ENCODE results near the gene PMEPA1.

Gene PMEPA1

GRCh38 chr20:57709823-57710799 is at the start of gene PMEPA1:
TSS of gene PMEPA1 (minus strand) at chr20:57710015. CDS start at chr20:57709582, 433 bp downstream.
- in situ Hi-C loops (cut with MboI; ENCODE audit: low sequenced_read_pairs) = no loop called here

GRCh38 chr20:57757767-57758166 is 48.0 kb upstream of the PMEPA1 start:
- in situ Hi-C loops (cut with MboI; ENCODE audit: low sequenced_read_pairs) = no loop called here

DNA sequence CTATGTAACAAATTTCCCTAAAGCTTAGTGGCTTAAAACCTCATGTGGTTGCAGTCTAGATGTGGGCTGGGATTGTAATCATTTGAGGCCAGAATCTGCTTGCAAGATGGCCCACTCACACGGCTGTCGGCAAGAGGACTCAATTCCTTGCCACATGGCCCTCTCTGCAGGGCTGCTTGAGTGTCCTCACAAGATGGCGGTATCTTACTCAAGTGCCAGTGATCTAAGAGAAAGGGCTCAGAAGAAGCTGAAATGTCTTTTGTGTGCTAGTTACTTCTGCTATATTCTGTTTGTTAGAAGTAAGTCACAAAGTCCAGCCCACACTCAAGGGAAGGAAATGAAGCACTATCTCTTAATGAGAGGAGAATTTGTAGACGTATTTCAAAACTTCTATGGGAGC is 47.1 kb upstream of the PMEPA1 start:
- in situ Hi-C loops (cut with MboI; ENCODE audit: low sequenced_read_pairs) = no loop called here

- in situ Hi-C loops (cut with MboI; ENCODE audit: low sequenced_read_pairs) = no loop called here
Measured at GRCh38 chr20:57756213-57756612, 46.4 kb upstream of the PMEPA1 start.

DNA sequence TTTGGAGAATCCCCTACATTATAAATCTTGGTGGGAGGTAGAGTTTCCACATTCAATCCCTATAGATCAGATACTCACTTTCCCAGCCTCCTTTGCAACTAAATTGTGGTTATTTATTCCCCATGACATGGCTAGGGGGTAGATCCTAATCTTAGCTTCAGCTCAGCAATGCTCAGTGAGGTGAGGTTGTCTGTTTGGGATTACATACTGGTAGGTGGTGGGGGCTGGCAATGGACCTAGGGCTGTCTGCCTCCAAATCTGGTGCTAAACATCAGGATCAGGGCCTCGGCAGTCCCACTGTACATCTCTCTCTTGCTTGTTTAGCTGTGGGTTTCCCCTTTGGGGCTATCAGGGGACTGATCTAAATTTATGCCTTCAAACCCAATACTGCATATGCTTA is 45.8 kb upstream of the PMEPA1 start:
- in situ Hi-C loops (cut with MboI; ENCODE audit: low sequenced_read_pairs) = no loop called here

GRCh38 chr20:57754190-57754589 is 44.4 kb upstream of the PMEPA1 start:
- in situ Hi-C loops (cut with MboI; ENCODE audit: low sequenced_read_pairs) = no loop called here

DNA sequence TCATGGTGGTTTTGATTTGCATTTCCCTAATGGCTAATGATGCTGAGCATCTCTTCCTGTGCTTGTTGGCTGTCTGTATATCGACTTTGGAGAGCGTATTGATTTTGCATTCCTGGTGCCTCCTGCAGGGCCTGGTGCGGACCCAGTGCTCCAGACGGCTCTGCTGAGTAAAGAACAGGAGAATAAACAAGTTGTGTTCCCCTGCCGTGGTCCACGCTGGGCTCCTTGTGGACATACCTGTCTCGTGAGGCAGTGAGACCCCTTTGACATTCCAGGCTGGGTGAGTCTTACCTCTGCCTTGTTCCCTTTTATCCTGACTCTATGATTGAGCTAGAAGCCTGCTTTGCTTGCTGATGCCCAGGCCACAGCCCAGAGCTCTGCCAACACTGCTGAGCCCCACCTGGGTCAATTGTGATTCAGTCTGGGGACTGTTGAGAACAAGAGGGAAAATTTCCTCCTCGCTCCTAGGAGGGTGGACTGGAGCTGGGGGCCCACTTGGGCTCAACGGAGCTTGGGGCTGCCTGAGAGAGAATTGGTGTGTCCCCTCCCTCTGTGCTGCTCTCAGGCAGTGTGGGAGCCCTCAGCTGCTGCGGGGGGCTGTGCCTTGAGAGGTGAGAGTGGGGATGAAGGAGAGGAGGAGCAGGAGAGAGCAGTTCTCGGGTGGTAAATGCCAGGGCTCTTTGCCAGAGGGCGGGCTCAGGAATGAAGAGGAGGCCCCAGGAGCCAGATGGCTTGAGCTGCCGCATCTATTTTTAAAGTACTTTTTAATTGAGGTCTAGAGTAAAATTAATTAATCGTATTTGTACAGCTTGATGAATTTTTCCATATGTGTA is 43.7 kb upstream of the PMEPA1 start:
- in situ Hi-C loops (cut with MboI; ENCODE audit: low sequenced_read_pairs) = no loop called here

GRCh38 chr20:57751411-57751810 is 41.6 kb upstream of the PMEPA1 start:
- in situ Hi-C loops (cut with MboI; ENCODE audit: low sequenced_read_pairs) = no loop called here

- in situ Hi-C loops (cut with MboI; ENCODE audit: low sequenced_read_pairs) = no loop called here
Measured at GRCh38 chr20:57749869-57750268, 40.1 kb upstream of the PMEPA1 start.

- in situ Hi-C loops (cut with MboI; ENCODE audit: low sequenced_read_pairs) = no loop called here
Measured at GRCh38 chr20:57749131-57749690, 39.4 kb upstream of the PMEPA1 start.

GRCh38 chr20:57748601-57749130 is 38.9 kb upstream of the PMEPA1 start:
- in situ Hi-C loops (cut with MboI; ENCODE audit: low sequenced_read_pairs) = no loop called here

GRCh38 chr20:57747861-57748481 is 38.2 kb upstream of the PMEPA1 start:
- in situ Hi-C loops (cut with MboI; ENCODE audit: low sequenced_read_pairs) = no loop called here

GRCh38 chr20:57746832-57747404 is 37.1 kb upstream of the PMEPA1 start:
- in situ Hi-C loops (cut with MboI; ENCODE audit: low sequenced_read_pairs) = no loop called here

DNA sequence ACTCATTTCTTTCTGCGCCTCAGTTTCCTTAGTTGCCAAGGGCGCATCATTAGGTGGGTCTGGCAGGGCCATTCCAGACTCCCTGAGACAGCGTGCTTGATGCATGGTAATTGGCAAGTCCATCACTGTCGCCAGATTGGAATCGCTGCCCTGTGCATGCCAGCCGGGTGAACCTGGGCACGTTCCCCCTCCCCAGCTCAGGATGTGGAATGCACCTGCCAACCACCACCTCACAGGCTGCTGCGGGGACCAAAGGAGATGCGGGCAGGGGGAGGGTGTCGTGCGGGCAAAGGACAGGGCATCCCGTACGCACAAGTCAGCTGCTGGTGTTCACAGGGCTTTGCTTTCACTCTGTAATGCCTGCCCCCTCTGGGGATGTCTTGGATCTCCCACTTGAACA is 36.4 kb upstream of the PMEPA1 start:
- in situ Hi-C loops (cut with MboI; ENCODE audit: low sequenced_read_pairs) = no loop called here

DNA sequence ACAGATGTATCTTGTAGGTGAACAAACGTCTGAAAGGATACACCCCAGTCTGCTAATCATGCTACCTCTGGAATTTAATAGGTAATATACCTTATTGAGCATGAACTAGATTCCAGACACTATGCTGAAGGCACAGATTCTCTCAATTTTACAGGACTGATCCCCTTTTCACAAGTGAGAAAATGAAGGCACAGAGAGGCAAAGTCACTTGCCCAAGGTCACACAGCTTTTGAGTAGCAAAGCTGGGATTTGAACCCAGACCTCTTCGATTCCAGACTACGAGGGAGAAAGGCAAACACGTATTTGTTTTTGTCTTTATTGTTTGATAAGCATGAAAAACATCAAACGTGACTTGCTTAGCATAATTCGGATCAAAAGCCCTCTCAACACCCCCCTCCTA is 34.4 kb upstream of the PMEPA1 start:
- in situ Hi-C loops (cut with MboI; ENCODE audit: low sequenced_read_pairs) = no loop called here

- in situ Hi-C loops (cut with MboI; ENCODE audit: low sequenced_read_pairs) = no loop called here
Measured at GRCh38 chr20:57743450-57744095, 33.8 kb upstream of the PMEPA1 start.

DNA sequence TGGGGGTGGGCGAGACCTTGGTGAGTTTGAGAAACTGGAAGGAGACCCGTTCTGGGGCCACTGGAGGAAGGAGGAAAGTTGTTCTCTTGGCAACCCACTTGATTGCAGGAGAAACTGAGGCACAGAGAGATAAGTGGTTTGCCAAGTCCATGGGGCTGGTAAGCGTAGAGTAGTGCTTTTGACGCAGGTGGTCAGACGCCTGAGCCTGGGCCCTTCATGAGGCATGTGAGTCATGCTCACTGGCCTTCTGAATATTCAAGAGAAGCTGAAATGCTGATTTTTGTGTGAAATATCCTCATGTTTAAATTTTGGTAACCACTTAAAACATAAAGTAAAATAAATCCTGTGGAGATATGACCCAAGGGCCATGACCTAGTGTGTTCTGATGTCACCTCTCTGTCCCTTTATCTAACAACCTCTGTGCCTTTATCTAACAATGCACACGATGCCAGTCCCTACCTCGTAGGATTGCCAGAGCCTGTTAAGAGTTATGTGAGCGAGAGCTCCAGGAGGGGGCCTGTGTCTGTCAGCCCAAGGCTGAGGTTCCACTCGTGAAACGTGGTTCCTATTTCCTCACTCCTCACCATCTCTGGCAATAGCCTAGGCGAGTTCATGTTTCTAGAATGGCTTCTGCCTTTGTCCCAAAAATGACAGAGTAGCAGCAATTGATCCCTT is 32.8 kb upstream of the PMEPA1 start:
- in situ Hi-C loops (cut with MboI; ENCODE audit: low sequenced_read_pairs) = no loop called here

- in situ Hi-C loops (cut with MboI; ENCODE audit: low sequenced_read_pairs) = no loop called here
Measured at GRCh38 chr20:57738484-57738883, 28.7 kb upstream of the PMEPA1 start.

DNA sequence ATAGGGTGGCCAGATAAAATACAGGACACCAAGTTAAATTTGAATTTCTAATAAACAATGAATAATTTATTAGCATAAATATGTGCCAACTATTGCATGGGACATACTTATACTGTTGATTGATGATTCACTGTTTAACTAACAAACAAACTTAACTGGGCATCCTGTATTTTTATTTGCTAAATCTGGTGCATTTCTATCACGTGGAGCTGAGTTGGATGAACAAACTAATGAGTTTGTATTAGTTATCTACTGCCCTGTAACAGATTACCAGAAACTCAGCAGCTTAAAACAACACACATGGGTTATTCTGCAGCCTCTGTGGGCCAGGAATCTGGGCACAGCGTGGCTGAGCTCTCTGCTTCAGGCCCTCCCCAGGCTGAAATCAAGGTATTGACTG is 28.2 kb upstream of the PMEPA1 start:
- in situ Hi-C loops (cut with MboI; ENCODE audit: low sequenced_read_pairs) = no loop called here
